Activated naive CD4-positive, alpha-beta T cell treated with Interleukin-2 at 50 U/mL for 16 hours (primary cell): ENCODE measurements around the gene VPS26B.
"Not testable (repeated sequence)": the region's sequence is repeated elsewhere in the genome, so short reads cannot be mapped to it uniquely, and the experiment has no call there.

Experiments used
- DNase-seq: peaks from one replicate; pipeline ENCODE4 v3.0.0-alpha.2; 2020

Gene VPS26B

GRCh38 chr11:134223836-134224709, at the start of gene VPS26B, which contains the start of gene NCAPD3:
Gene VPS26B (plus strand): TSS chr11:134224671. CDS start chr11:134225123, 452 bp downstream.
Gene NCAPD3 (minus strand): TSS chr11:134223967. CDS start chr11:134223926, 41 bp downstream.
- DNase-seq: peak; percentile 96

DNA sequence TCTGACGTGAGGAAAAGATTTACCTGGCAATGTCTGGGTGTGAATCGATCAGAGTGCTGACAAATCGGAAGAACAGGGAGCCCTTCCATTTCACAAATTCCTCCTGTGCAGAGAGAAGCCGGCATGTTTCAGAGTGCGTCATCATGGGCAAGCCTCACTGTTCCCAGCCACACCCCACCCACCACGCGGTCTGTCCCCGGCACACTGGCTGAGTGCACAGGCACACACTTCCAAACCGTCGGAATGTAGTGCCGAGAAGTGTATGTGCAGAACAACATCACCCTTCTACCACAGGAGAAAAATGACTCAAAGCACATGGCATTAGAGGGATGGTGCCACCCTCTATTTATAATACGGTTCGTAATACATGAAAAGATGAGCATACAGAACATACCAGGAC, 48.2 kb upstream of the VPS26B start:
- DNase-seq: no peak

GRCh38 chr11:134178032-134178674, 46.3 kb upstream of the VPS26B start:
- no peak for DNase-seq

DNA sequence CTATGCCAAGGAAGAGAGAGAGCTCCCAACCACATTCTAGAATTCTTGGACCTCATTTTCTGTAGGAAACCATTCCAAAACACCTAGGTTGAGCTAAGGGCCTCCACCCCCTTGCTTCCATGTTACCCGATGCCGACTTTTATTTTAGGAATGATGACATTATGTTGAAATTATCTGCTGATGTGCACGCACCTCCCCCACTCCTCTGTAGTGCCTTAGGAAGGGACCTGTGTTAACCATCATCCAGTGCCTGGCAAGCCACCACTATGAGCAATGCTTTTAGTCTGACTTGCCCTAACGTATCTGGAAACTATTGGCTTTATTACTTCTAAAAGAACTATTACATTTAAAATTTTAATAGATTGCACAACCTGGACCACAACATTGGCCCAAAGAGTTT, 42.8 kb upstream of the VPS26B start:
- DNase-seq: no peak

DNA sequence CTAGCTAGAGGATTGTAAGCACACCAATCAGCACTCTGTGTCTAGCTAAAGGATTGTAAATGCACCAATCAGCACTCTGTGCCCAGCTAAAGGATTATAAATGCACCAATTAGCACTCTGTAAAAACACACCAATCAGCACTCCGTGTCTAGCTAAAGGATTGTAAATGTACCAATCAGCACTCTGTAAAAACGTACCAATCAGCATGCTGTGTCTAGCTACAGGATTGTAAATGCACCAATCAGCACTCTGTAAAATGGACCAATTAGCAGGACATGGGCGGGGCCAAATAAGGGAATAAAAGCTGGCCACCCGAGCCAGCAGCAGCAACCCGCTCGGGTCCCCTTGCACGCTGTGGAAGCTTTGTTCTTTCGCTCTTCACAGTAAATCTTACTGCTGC, 36.4 kb upstream of the VPS26B start:
- DNase-seq: not testable (repeated sequence)

GRCh38 chr11:134196756-134197155, 27.7 kb upstream of the VPS26B start:
- peak; percentile 11 for DNase-seq

- no peak for DNase-seq
Observed at GRCh38 chr11:134199531-134199930, 24.9 kb upstream of the VPS26B start.

DNA sequence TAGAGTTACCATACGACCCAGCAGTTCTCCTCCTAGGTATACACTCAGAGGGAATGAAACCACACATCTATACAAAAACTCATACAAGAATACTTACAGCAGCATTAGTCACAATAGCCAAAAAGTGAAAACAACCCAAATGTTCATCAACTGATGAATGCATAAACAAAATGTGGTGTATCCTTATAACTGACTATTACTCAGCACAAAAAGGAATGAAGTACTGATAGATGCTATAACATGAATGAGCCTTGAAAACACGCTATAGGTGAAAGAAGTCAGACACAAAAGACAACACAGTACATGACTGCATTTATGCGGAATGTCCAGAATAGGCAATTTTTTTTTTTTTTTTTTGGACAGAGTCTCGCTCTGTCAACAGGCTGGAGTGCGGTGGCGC, 23.8 kb upstream of the VPS26B start:
- no peak for DNase-seq

GRCh38 chr11:134202661-134203060, 21.8 kb upstream of the VPS26B start:
- DNase-seq: no peak

DNA sequence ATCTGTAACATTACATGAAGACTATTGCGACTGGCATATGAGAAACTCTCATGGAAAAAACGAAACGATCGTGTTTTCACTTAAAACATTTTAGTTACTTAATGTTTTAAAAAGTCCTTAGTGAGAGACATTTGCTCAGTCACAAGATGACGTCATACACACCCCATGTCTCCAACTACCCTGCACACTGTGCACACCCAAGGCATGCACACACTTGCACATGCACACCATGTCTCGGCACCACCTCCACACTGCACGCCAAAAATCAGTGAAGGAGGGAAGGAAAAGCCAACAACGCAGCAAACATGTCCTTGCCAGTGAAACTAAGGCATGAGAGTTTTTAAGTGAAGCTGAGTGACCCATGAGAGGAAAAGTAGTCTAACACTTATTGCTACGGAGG, 18.7 kb upstream of the VPS26B start:
- DNase-seq: no peak

DNA sequence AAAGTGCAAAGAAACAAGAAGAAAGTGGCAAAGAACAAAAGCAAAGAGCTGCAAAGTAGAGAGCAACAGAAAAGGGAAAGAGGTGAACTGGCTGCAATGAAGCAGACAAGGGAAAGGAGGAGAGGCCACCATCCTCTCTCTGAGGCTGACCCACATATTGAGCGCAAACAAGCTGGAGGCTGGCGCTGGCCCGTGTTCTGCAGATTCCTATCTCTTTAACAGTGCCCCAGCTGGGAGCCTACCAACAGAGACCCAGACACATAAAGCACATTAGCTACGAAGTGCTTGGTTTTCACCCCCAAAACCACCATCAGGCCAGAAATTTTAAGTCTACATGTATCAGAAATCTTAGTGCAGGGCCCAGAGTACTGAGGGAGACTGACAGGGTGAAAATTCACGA, 18.3 kb upstream of the VPS26B start:
- no peak for DNase-seq

GRCh38 chr11:134207538-134208239, 16.8 kb upstream of the VPS26B start:
- DNase-seq: peak; percentile 69

- no peak for DNase-seq
Observed at GRCh38 chr11:134215836-134216235, 8.6 kb upstream of the VPS26B start.

DNA sequence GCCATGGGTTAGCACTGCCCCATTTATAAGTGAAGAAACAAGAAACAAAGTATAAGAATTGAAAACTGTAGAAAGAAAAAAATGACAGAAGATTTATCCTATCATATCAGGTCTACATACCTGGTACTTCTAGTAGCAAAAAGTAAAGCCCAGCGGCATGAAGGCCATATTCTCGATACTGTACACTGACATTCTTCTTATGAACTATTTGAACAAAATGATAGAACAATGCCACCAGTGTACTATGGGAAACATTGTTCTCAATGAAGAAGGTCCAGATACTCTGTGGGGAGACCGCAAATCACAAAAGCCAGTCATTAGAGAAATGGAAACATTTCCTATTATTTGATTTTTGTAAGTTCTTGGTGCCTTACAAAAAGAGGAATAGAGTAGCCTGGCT, 7.7 kb upstream of the VPS26B start:
- DNase-seq: no peak

DNA sequence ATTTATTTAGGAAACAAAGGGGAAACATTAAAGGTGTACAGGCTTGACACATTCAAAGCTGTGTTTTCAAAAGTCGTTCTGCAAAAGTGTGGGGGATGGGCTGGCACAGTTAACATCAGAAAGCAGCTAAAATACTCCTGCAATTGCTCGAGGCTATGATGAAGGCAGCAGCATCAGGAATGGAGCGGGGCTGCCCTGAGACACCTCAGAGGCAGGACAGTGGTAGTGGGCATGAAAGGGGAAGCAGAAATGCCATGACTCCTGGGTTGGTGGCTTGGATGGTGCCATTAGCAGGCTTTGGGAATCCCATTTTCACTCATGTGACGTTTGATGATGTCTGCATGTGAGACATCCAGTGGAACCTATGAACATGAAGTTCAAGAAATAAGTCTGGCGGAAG, 1.4 kb upstream of the VPS26B start:
- DNase-seq: no peak

GRCh38 chr11:134224710-134225664, 516 bp downstream of the VPS26B start:
- peak; percentile 72 for DNase-seq

- no peak for DNase-seq
Observed at GRCh38 chr11:134226806-134227325, 2.4 kb downstream of the VPS26B start.

- peak; percentile 22 for DNase-seq
Observed at GRCh38 chr11:134228625-134229024, 4.2 kb downstream of the VPS26B start.

DNA sequence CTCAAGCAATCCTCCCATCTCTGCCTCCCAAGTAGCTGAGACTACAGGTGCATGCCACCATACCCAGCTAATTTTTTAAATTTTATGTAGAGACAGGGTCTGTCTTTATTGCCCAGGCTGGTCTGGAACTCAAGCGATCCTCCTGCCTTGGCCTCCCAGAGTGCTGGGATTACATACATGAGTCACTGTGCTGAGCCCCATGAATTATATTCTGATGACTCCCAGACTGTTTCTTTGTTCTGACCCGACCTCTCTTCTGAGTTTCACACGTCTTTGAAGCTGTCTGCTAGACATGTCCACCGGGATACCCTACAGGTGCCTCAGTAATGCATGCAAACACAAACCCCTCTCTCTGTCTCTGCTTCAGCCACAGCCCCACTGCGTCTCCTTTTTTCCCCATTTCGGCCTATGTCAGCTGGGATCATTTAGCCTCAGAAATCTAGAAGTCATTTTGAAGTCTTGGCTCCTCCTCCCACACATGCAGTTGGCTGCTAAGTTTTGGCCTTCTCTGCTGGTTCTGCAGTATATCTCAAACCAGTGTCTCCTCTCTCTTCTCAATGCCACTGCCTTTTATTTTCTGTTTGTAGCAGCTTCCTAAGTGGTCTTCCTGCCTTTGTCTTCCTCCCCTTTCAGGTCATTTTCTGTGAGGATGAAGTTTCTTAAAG, 4.8 kb downstream of the VPS26B start:
- DNase-seq: no peak

GRCh38 chr11:134230339-134230738, 5.9 kb downstream of the VPS26B start:
- no peak for DNase-seq

DNA sequence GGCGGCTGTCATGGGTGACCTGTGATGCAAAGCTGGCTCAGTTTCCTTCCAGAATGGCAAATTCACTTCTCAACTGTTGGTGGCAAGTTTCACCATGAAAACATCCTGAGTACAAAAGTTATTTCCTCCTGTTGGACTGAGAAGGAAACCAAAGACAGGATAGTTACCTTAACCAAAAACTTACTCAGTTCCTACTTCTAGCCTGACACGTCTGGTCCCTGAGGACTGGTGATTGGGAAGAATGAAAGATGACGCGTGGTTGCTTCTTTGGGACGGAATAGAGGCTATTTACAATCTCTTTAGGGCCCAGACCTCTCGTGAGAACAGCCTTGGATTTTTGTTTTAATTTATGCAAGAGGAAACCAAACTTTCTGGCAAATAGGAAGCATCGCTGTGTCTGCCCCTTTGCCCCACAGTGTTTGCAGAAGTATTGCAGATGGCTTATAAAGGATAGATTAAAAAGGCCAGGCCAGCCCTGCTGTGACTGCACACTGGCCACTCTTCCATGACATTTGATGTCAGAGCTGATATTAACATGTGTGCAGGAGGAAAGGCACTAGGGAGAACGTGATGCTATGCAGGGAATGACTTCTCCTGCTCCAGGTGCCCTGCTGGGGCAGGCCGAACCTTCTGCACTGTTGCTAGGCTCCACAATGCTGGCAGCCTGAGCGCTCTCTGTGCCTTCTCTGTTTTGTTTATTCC, 7.6 kb downstream of the VPS26B start:
- no peak for DNase-seq
